Neural progenitor cell (in vitro differentiated cells): ENCODE results near the gene GPR4. TPM values are rescaled to one million over a fixed set of nuclear protein-coding genes. Genes with fewer than 3 reads are reported as not detected.

Experiments
- DNase-seq: peaks from one replicate; pipeline ENCODE4 v3.0.0-alpha.2; 2016; ENCODE audit warnings: low spot score
- H2AFZ ChIP-seq: fragments of 200-600 bp; sonication (generic); replicated peaks from 2 replicates; pipeline ENCODE4 v1.6.1; 2016; ENCODE audit warnings: antibody characterized with exemption
- H3F3A ChIP-seq: fragments of 200-600 bp; sonication (generic); 2 replicates; pipeline ENCODE4 v1.6.1; 2016; ENCODE audit warnings: antibody characterized with exemption, low read depth
- H3K27ac ChIP-seq: fragments of 200-600 bp; sonication (generic); 2 replicates; pipeline ENCODE4 v1.5.1; 2016; ENCODE audit warnings: mild to moderate bottlenecking
- H3K27me3 ChIP-seq: fragments of 200-600 bp; sonication (generic); 2 replicates; pipeline ENCODE4 v1.6.1; 2016; ENCODE audit warnings: mild to moderate bottlenecking, moderate library complexity
- H3K36me3 ChIP-seq: fragments of 200-600 bp; sonication (generic); 2 replicates; pipeline ENCODE4 v1.5.1; 2016
- H3K4me1 ChIP-seq: fragments of 200-600 bp; sonication (generic); 2 replicates; pipeline ENCODE4 v1.6.1; 2016; ENCODE audit warnings: mixed run types
- H3K4me2 ChIP-seq: fragments of 200-600 bp; sonication (generic); 2 replicates; pipeline ENCODE4 v1.6.1; 2016
- H3K4me3 ChIP-seq: fragments of 200-600 bp; sonication (generic); 2 replicates; pipeline ENCODE4 v1.5.1; 2016
- H3K79me2 ChIP-seq: fragments of 200-600 bp; sonication (generic); 2 replicates; pipeline ENCODE4 v1.6.1; 2016; ENCODE audit warnings: low read depth
- H3K9ac ChIP-seq: fragments of 200-600 bp; sonication (generic); 2 replicates; pipeline ENCODE4 v1.6.1; 2016
- H3K9me3 ChIP-seq: fragments of 200-600 bp; sonication (generic); 2 replicates; pipeline ENCODE4 v1.5.1; 2016; ENCODE audit warnings: low read depth
- H4K20me1 ChIP-seq: fragments of 200-600 bp; sonication (generic); 2 replicates; pipeline ENCODE4 v1.6.1; 2016; ENCODE audit warnings: low read depth
- H3K27ac Mint-ChIP-seq: 3 replicates; pipeline ENCODE4 v1.8.0; 2021; ENCODE audit warnings: mixed read lengths
- H3K27me3 Mint-ChIP-seq: 2 replicates; pipeline ENCODE4 v1.8.0; 2022; ENCODE audit warnings: low read depth, mild to moderate bottlenecking, inconsistent platforms, moderate library complexity, mixed read lengths; ENCODE audit not compliant: insufficient read depth
- H3K36me3 Mint-ChIP-seq: 3 replicates; pipeline ENCODE4 v1.8.0; 2021; ENCODE audit warnings: mixed read lengths
- H3K4me1 Mint-ChIP-seq: 3 replicates; pipeline ENCODE4 v1.8.0; 2021; ENCODE audit warnings: mixed read lengths
- H3K4me3 Mint-ChIP-seq: 3 replicates; pipeline ENCODE4 v1.8.0; 2021; ENCODE audit warnings: mild to moderate bottlenecking, moderate library complexity, mixed read lengths
- H3K9me3 Mint-ChIP-seq: 3 replicates; pipeline ENCODE4 v1.8.0; 2020; ENCODE audit warnings: mixed read lengths
- EZH2 ChIP-seq: fragments of 200-600 bp; sonication (generic); IDR thresholded peaks from 2 replicates; pipeline ENCODE4 v1.6.1; 2017; ENCODE audit warnings: antibody characterized with exemption, mild to moderate bottlenecking, moderate library complexity
- EZH2phosphoT487 ChIP-seq: fragments of 200-600 bp; sonication (generic); IDR thresholded peaks from 2 replicates; pipeline ENCODE4 v1.6.1; 2017; ENCODE audit warnings: antibody characterized with exemption
- total RNA-seq: library from RNA; depleted of rRNA; stranded (reverse); fragments of >200 nt; gene quantifications from 2 replicates; pipeline ENCODE4 v1.2.3, GENCODE V29; 2015; ENCODE audit warnings: low replicate concordance
- TF ChIP-seq, protein P1 (sequence below): fragments of 200-600 bp; sonication (generic); IDR thresholded peaks from 2 replicates; pipeline ENCODE4 v1.5.1; 2017; ENCODE audit warnings: antibody characterized with exemption, mild to moderate bottlenecking

The GPR4 gene
- total RNA-seq = not detected in 2 replicates

DNA sequence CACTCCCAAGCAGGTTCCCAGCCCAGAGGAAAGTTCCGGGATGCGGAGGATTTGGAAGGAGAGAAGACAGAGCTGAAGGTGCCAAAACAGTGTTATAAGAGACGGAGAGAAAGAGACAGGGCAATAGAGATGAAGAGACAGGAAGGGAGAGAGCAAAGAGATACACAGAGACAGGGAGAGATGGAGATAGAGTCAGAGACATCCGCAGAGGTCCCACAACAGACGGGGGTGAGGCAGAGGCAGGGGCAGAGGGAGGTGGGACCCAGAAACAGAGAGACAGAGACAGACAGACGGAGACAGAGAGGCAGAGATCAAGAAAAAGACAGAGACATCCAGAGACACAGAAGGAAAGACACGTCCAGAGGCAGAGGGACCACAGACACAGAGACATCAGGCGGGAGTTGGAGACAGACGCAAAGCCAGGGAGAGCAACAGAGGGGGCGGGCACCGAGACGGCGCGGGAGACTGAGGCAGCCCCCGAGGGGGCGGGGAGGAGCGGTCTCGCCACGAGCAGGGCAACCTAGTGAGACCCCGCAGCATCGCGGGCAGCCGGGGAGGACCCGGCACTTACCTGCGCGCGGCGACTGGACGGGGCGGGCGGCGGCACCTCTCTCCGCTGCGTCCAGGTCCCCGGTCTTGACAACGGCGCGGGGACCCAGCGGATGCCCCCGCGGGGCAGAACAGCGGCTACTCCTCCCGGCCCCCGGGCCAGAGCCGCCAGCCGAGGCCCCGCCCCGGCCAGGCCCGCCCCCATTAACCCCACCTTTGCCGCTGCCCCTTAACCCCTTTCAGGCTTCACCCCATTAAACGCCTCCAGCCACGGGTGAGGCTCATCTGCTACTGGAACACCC, at the start of gene GPR4:
GPR4 (minus strand) TSS at position 689 of the 851 bp plus-strand sequence. CDS start 10,346 bp downstream, outside the sequence.
- peaks cover 56% of the 10 kb centered on the region for H3K27me3 Mint-ChIP-seq
- H3K4me3 ChIP-seq = peak within 1 kb of the TSS; percentile 11
- TF ChIP-seq EZH2phosphoT487 (peak; percentile 72), EZH2 (no peak)
- no peak within 1 kb of the TSS for H3K27ac ChIP-seq
- no peaks in the 10 kb centered on the region for H3K36me3 ChIP-seq
- no peaks in the 10 kb centered on the region for H3K9me3 ChIP-seq
- no peak within 1 kb of the TSS for H3K27ac Mint-ChIP-seq
- H4K20me1 ChIP-seq = no peaks in the 10 kb centered on the region
- H3K79me2 ChIP-seq = no peaks in the 10 kb centered on the region
- peaks cover 71% of the 10 kb centered on the region for H3K27me3 ChIP-seq
- no peaks in the 10 kb centered on the region for H3K9me3 Mint-ChIP-seq
- no peaks in the 10 kb centered on the region for H3K36me3 Mint-ChIP-seq
- peaks cover 30% of the 10 kb centered on the region for H3K4me1 Mint-ChIP-seq
- no peaks in the 10 kb centered on the region for H3F3A ChIP-seq
- no peak within 1 kb of the TSS for H3K9ac ChIP-seq
- H3K4me3 Mint-ChIP-seq = peak within 1 kb of the TSS; percentile 33
- peak; percentile 81 for DNase-seq
- peak within 1 kb of the TSS; percentile 49 for H3K4me2 ChIP-seq
- H3K4me1 ChIP-seq = no peaks in the 10 kb centered on the region
- no peak within 1 kb of the TSS for H2AFZ ChIP-seq

- Histone ChIP-seq H3K4me1 (no peaks in the 10 kb centered on the region), H2AFZ (no peak overlapping the region), H3K36me3 (no peaks in the 10 kb centered on the region), H3K27me3 (no peaks in the 10 kb centered on the region), H3K9me3 (no peaks in the 10 kb centered on the region), H3K4me3 (no peak overlapping the region), H4K20me1 (no peaks in the 10 kb centered on the region), H3K9ac (no peak overlapping the region), H3K27ac (no peak overlapping the region), H3K4me2 (no peak overlapping the region), H3K79me2 (no peaks in the 10 kb centered on the region), H3F3A (peaks cover 7% of the 10 kb centered on the region)
- peaks cover 2% of the 10 kb centered on the region for H3K9me3 Mint-ChIP-seq
- TF ChIP-seq EZH2 (no peak), EZH2phosphoT487 (no peak)
- TF ChIP-seq, protein P1, sequence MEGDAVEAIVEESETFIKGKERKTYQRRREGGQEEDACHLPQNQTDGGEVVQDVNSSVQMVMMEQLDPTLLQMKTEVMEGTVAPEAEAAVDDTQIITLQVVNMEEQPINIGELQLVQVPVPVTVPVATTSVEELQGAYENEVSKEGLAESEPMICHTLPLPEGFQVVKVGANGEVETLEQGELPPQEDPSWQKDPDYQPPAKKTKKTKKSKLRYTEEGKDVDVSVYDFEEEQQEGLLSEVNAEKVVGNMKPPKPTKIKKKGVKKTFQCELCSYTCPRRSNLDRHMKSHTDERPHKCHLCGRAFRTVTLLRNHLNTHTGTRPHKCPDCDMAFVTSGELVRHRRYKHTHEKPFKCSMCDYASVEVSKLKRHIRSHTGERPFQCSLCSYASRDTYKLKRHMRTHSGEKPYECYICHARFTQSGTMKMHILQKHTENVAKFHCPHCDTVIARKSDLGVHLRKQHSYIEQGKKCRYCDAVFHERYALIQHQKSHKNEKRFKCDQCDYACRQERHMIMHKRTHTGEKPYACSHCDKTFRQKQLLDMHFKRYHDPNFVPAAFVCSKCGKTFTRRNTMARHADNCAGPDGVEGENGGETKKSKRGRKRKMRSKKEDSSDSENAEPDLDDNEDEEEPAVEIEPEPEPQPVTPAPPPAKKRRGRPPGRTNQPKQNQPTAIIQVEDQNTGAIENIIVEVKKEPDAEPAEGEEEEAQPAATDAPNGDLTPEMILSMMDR = no peak
- H3K27me3 Mint-ChIP-seq = peaks cover 11% of the 10 kb centered on the region
- peaks cover 16% of the 10 kb centered on the region for H3K4me1 Mint-ChIP-seq
- H3K4me3 Mint-ChIP-seq = peak overlapping the region; percentile 54
- H3K36me3 Mint-ChIP-seq = no peaks in the 10 kb centered on the region
- DNase-seq = no peak
- peak overlapping the region; percentile 79 for H3K27ac Mint-ChIP-seq
Observed at GRCh38 chr19:45650722-45651121, 48.7 kb upstream of the GPR4 start.

DNA sequence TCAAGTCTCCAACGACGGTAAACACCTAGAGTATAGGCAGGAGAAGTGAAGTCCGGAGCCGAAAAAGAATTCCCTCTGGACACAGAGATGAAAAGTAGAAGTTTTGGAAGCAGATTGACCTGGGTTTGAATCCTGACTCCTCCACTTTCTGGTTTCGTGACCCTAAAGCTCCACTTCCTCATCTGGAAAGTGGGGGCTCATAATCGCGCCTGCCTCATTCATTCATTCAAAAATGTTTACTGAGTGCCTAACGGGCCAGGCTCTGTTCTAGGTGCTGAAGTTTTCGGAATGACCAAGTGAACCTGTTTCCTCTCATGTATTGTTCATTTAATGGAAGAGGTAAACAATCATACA, 44.3 kb upstream of the GPR4 start:
- peaks cover 5% of the 10 kb centered on the region for H3K4me1 ChIP-seq
- Mint-ChIP-seq H3K4me1 (peaks cover 34% of the 10 kb centered on the region), H3K27me3 (peaks cover 14% of the 10 kb centered on the region), H3K4me3 (peak overlapping the region; percentile 87), H3K9me3 (peaks cover 2% of the 10 kb centered on the region), H3K36me3 (no peaks in the 10 kb centered on the region), H3K27ac (peak overlapping the region; percentile 76)
- peaks cover 34% of the 10 kb centered on the region for H3F3A ChIP-seq
- H3K27ac ChIP-seq = no peak overlapping the region
- H2AFZ ChIP-seq = peak overlapping the region; percentile 1
- peaks cover 4% of the 10 kb centered on the region for H4K20me1 ChIP-seq
- peak overlapping the region; percentile 67 for H3K4me2 ChIP-seq
- H3K4me3 ChIP-seq = no peak overlapping the region
- no peaks in the 10 kb centered on the region for H3K36me3 ChIP-seq
- no peak for DNase-seq
- peaks cover 23% of the 10 kb centered on the region for H3K27me3 ChIP-seq
- no peak for TF ChIP-seq EZH2phosphoT487
- TF ChIP-seq EZH2 = no peak
- TF ChIP-seq, protein P1 = no peak
- no peaks in the 10 kb centered on the region for H3K9me3 ChIP-seq
- no peaks in the 10 kb centered on the region for H3K79me2 ChIP-seq
- H3K9ac ChIP-seq = no peak overlapping the region
